SK-N-SH treated with all-trans-retinoic acid at 6 μM for 48 hours (cell line): ENCODE data around the gene AMZ1.

ENCODE experiments used
- PATZ1 ChIP-seq: fragments of 250-450 bp; sonication (Bioruptor Pico); IDR thresholded peaks from 2 replicates; pipeline ENCODE4 v1.8.0; 2020; ENCODE audit warnings: mild to moderate bottlenecking, moderate library complexity, borderline replicate concordance
- ZNF565 ChIP-seq: fragments of 450-650 bp; formaldehyde crosslinking; conservative IDR thresholded peaks from 2 replicates; pipeline ENCODE4 v1.5.0; 2020; ENCODE audit warnings: low read depth, mild to moderate bottlenecking, moderate library complexity

GRCh38 chr7:2724453-2725177 lies 36.6 kb downstream of the AMZ1 start:
- TF ChIP-seq PATZ1 (CRISPR knock-in tag) (no peak), ZNF565 (CRISPR knock-in tag) (no peak)
